SK-N-SH treated with all-trans-retinoic acid at 6 μM for 48 hours (cell line): ENCODE results near the gene ELOVL1.

Experiments
- ATAC-seq: fragments of 200-7000 bp; cut with Tn5 transposase; 3 replicates; pipeline ENCODE4 v1.9.1; 2020; ENCODE audit warnings: mild to moderate bottlenecking, moderate library complexity
- ARNTL ChIP-seq: fragments of 450-650 bp; formaldehyde crosslinking; IDR thresholded peaks from 2 replicates; pipeline ENCODE4 v1.5.0; 2020; ENCODE audit warnings: low read depth, mild to moderate bottlenecking, moderate library complexity, borderline replicate concordance
- BACH2 ChIP-seq: fragments of 250-450 bp; sonication (Bioruptor Pico); IDR thresholded peaks from 2 replicates; pipeline ENCODE4 v1.9.0; 2021; ENCODE audit warnings: mild to moderate bottlenecking, borderline replicate concordance
- CREB5 ChIP-seq: fragments of 250-450 bp; sonication (Bioruptor Pico); IDR thresholded peaks from 2 replicates; pipeline ENCODE4 v1.5.1; 2020; ENCODE audit warnings: low read depth, mild to moderate bottlenecking, moderate library complexity
- CSDC2 ChIP-seq: fragments of 250-450 bp; sonication (Bioruptor Pico); IDR thresholded peaks from 2 replicates; pipeline ENCODE4 v1.5.0; 2020; ENCODE audit warnings: mild to moderate bottlenecking, moderate library complexity
- CSRNP3 ChIP-seq: fragments of 250-450 bp; sonication (Bioruptor Pico); IDR thresholded peaks from 2 replicates; pipeline ENCODE4 v1.5.1; 2021; ENCODE audit warnings: mild to moderate bottlenecking, moderate library complexity
- GLIS3 ChIP-seq: fragments of 250-450 bp; sonication (Bioruptor Pico); IDR thresholded peaks from 2 replicates; pipeline ENCODE4 v1.5.0; 2020; ENCODE audit warnings: mild to moderate bottlenecking, moderate library complexity
- ISL1 ChIP-seq: fragments of 250-450 bp; sonication (Bioruptor Pico); IDR thresholded peaks from 2 replicates; pipeline ENCODE4 v2.1.2; 2022; ENCODE audit warnings: mild to moderate bottlenecking, moderate library complexity
- OSR1 ChIP-seq: fragments of 250-450 bp; sonication (Bioruptor Pico); IDR thresholded peaks from 2 replicates; pipeline ENCODE4 v1.8.0; 2022; ENCODE audit warnings: moderate library complexity, mild to moderate bottlenecking, inconsistent platforms
- PATZ1 ChIP-seq: fragments of 250-450 bp; sonication (Bioruptor Pico); IDR thresholded peaks from 2 replicates; pipeline ENCODE4 v1.8.0; 2020; ENCODE audit warnings: mild to moderate bottlenecking, moderate library complexity, borderline replicate concordance
- POU6F1 ChIP-seq: fragments of 250-450 bp; sonication (Bioruptor Pico); IDR thresholded peaks from 2 replicates; pipeline ENCODE4 v1.8.0; 2021; ENCODE audit warnings: low read depth, mild to moderate bottlenecking, moderate library complexity, borderline replicate concordance
- PPARA ChIP-seq: fragments of 250-450 bp; sonication (Bioruptor Pico); IDR thresholded peaks from 2 replicates; pipeline ENCODE4 v1.5.0; 2020; ENCODE audit warnings: mild to moderate bottlenecking, borderline replicate concordance
- RARB ChIP-seq: fragments of 250-450 bp; sonication (Bioruptor Pico); IDR thresholded peaks from 2 replicates; pipeline ENCODE4 v1.8.0; 2021; ENCODE audit warnings: mild to moderate bottlenecking, moderate library complexity
- SNAI2 ChIP-seq: fragments of 250-450 bp; sonication (Bioruptor Pico); IDR thresholded peaks from 2 replicates; pipeline ENCODE4 v1.5.0; 2020; ENCODE audit warnings: mild to moderate bottlenecking, moderate library complexity
- TCF4 ChIP-seq: fragments of 250-450 bp; sonication (Bioruptor Pico); IDR thresholded peaks from 2 replicates; pipeline ENCODE4 v1.8.0; 2021; ENCODE audit warnings: mild to moderate bottlenecking, moderate library complexity, borderline replicate concordance
- TOX ChIP-seq: fragments of 250-450 bp; sonication (Bioruptor Pico); IDR thresholded peaks from 2 replicates; pipeline ENCODE4 v1.8.0; 2021; ENCODE audit warnings: mild to moderate bottlenecking, moderate library complexity, borderline replicate concordance
- TSHZ2 ChIP-seq: fragments of 250-450 bp; sonication (Bioruptor Pico); IDR thresholded peaks from 2 replicates; pipeline ENCODE4 v1.5.0; 2020; ENCODE audit warnings: mild to moderate bottlenecking, moderate library complexity
- ZC3H10 ChIP-seq: fragments of 250-450 bp; sonication (Bioruptor Pico); IDR thresholded peaks from 2 replicates; pipeline ENCODE4 v1.5.1; 2021; ENCODE audit warnings: mild to moderate bottlenecking, moderate library complexity
- ZFP3 ChIP-seq: fragments of 250-450 bp; sonication (Bioruptor Pico); IDR thresholded peaks from 2 replicates; pipeline ENCODE4 v1.5.0; 2020; ENCODE audit warnings: mild to moderate bottlenecking, moderate library complexity
- ZFP30 ChIP-seq: fragments of 450-650 bp; formaldehyde crosslinking; IDR thresholded peaks from 2 replicates; pipeline ENCODE4 v1.5.0; 2022; ENCODE audit warnings: mild to moderate bottlenecking, moderate library complexity
- ZNF565 ChIP-seq: fragments of 450-650 bp; formaldehyde crosslinking; conservative IDR thresholded peaks from 2 replicates; pipeline ENCODE4 v1.5.0; 2020; ENCODE audit warnings: low read depth, mild to moderate bottlenecking, moderate library complexity
- ZNF70 ChIP-seq: fragments of 450-650 bp; formaldehyde crosslinking; IDR thresholded peaks from 2 replicates; pipeline ENCODE4 v1.5.0; 2020; ENCODE audit warnings: mild to moderate bottlenecking, moderate library complexity
- ZNF8 ChIP-seq: fragments of 450-650 bp; formaldehyde crosslinking; IDR thresholded peaks from 2 replicates; pipeline ENCODE4 v1.5.0; 2020; ENCODE audit warnings: mild to moderate bottlenecking, moderate library complexity

ELOVL1 gene

GRCh38 chr1:43322506-43322905 is 45.3 kb downstream of the ELOVL1 start (continued):
- TF ChIP-seq POU6F1 (no peak), SNAI2 (CRISPR knock-in tag) (no peak)

- no peak for TF ChIP-seq TCF4 (CRISPR knock-in tag)
- TF ChIP-seq, all 23 proteins: peak for 0
- no peak for ATAC-seq
Measured at GRCh38 chr1:43321331-43321891, 46.4 kb downstream of the ELOVL1 start.

- no peak for TF ChIP-seq PPARA (CRISPR knock-in tag)
- TF ChIP-seq, all 23 proteins: peak for 0
- ATAC-seq: no peak
Measured at GRCh38 chr1:43319766-43320165, 48.0 kb downstream of the ELOVL1 start.

- no peak for ATAC-seq
- TF ChIP-seq ZC3H10 (CRISPR knock-in tag): no peak
Measured at GRCh38 chr1:43319288-43319687, 48.5 kb downstream of the ELOVL1 start.

- TF ChIP-seq ARNTL (no peak), TCF4 (CRISPR knock-in tag) (no peak), GLIS3 (CRISPR knock-in tag) (no peak), BACH2 (CRISPR knock-in tag) (no peak), TSHZ2 (no peak), ZNF565 (CRISPR knock-in tag) (no peak), POU6F1 (no peak), ZNF8 (CRISPR knock-in tag) (no peak), CSRNP3 (CRISPR knock-in tag) (no peak), ZFP30 (CRISPR knock-in tag) (no peak), ZNF70 (CRISPR knock-in tag) (no peak), PPARA (CRISPR knock-in tag) (no peak), SNAI2 (CRISPR knock-in tag) (no peak)
- ATAC-seq: no peak
Measured at GRCh38 chr1:43318831-43319230, 49.0 kb downstream of the ELOVL1 start.

GRCh38 chr1:43317817-43318471 is 49.9 kb downstream of the ELOVL1 start:
- ATAC-seq: no peak
- TF ChIP-seq CSDC2: no peak
- no peak for TF ChIP-seq RARB (CRISPR knock-in tag)
- no peak for TF ChIP-seq GLIS3 (CRISPR knock-in tag)
- TF ChIP-seq CREB5 (CRISPR knock-in tag): no peak
- TF ChIP-seq ZFP30 (CRISPR knock-in tag): no peak
- no peak for TF ChIP-seq ISL1 (CRISPR knock-in tag)
- TF ChIP-seq ZFP3 (CRISPR knock-in tag): no peak
- no peak for TF ChIP-seq OSR1
- TF ChIP-seq PATZ1 (CRISPR knock-in tag): no peak
- no peak for TF ChIP-seq SNAI2 (CRISPR knock-in tag)
- TF ChIP-seq ZC3H10 (CRISPR knock-in tag): no peak
- no peak for TF ChIP-seq TOX
